ENCODE measurements around the gene GARIN5B.
"Not testable (repeated sequence)": the region's sequence is repeated elsewhere in the genome, so short reads cannot be mapped to it uniquely, and the experiment has no call there.

The GARIN5B gene

GRCh38 chr19:55340784-55341147 is 22.3 kb downstream of the GARIN5B start:
- peak overlapping the region; percentile 86 for H3K9ac ChIP-seq (ENCODE audit: insufficient read length)
- H3K4me3 ChIP-seq: peak overlapping the region; percentile 81
- H3K27ac ChIP-seq: no peak overlapping the region
- H3K36me3 ChIP-seq (ENCODE audit: insufficient read depth, low read length): no peaks in the 10 kb centered on the region; the same call in 1 of the 2 replicates
- no peak for DNase-seq (ENCODE audit: low read depth, low spot score)
- TF ChIP-seq FOXP2 (optimal IDR thresholded peaks at IDR 0.05; ENCODE audit: control extremely low read depth, extremely low read length, insufficient read depth): no peak
- TF ChIP-seq EZH2 (IDR thresholded peaks at IDR 0.05): no peak
- no peak; the same call in 1 of the 2 replicates for TF ChIP-seq POLR2AphosphoS5 (IDR thresholded peaks at IDR 0.05; ENCODE audit: borderline replicate concordance, low read depth, low read length)
- H3K9me3 ChIP-seq (ENCODE audit: low read depth, low read length): no peaks in the 10 kb centered on the region

DNA sequence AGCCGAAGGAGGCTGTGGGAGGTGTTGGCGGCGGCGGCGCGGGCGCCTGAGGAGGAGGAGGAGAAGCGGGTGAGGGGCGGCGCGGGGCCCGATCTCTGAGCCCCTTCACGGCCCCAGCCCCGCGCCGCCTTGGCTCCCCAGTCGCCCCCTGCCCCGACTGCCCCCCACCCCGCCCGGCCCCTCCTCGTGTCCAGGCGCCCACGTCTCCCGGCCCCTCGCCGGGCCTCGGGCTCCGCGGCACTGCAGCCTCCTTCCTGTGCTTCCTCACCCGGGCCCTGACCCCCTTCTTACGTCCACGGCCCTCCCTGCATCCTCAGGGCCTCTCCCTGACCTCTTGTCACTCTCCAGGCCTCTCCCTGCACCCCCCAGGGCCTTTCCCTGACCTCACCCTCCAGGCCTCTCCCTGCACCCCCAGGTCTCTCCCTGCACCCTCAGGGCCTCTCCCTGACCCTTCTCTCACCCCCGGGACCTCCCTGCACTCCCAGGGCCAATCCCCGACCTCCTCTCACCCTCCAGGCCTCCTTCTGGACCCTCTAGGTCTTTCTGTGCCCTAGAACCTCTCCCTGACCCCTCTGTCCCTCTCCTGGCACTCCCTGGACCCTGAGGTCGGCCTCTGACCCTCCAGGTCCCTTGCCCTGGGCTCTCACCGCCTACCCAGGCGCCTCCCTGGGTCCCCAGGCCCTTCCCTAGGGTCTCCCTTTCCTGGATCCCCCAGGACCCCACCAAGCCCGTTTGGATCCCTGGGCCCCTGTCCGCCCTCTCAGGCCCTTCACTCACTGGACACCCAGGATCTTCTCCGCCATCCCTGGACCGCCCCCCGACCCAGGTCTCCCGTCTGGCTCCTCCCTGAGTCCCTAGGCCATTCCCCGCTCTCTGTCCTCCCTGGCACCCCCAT is 22.9 kb downstream of the GARIN5B start:
- no peak for DNase-seq (ENCODE audit: low read depth, low spot score)
- no peaks in the 10 kb centered on the region for H3K9me3 ChIP-seq (ENCODE audit: low read depth, low read length)
- H3K36me3 ChIP-seq (ENCODE audit: insufficient read depth, low read length): no peaks in the 10 kb centered on the region; the same call in 1 of the 2 replicates
- TF ChIP-seq FOXP2 (optimal IDR thresholded peaks at IDR 0.05; ENCODE audit: control extremely low read depth, extremely low read length, insufficient read depth): no peak
- peak; percentile 76 for TF ChIP-seq POLR2AphosphoS5 (IDR thresholded peaks at IDR 0.05; ENCODE audit: borderline replicate concordance, low read depth, low read length)
- no peak for TF ChIP-seq EZH2 (IDR thresholded peaks at IDR 0.05)
- H3K4me3 ChIP-seq: peak overlapping the region; percentile 81
- H3K9ac ChIP-seq (ENCODE audit: insufficient read length): peak overlapping the region; percentile 86
- H3K27ac ChIP-seq: peak overlapping the region; percentile 65

GRCh38 chr19:55339105-55339888 is 23.8 kb downstream of the GARIN5B start, which contains the start of gene KMT5C:
KMT5C (plus strand) TSS chr19:55339876; CDS start chr19:55341937, 2,061 bp downstream.
- Histone ChIP-seq H3K36me3 (ENCODE audit: insufficient read depth, low read length) (no peaks in the 10 kb centered on the region; the same call in 1 of the 2 replicates), H3K9me3 (ENCODE audit: low read depth, low read length) (no peaks in the 10 kb centered on the region), H3K4me3 (peak within 1 kb of the TSS; percentile 85), H3K9ac (ENCODE audit: insufficient read length) (peak within 1 kb of the TSS; percentile 86), H3K27ac (peak within 1 kb of the TSS; percentile 78)
- TF ChIP-seq POLR2AphosphoS5 (IDR thresholded peaks at IDR 0.05; ENCODE audit: borderline replicate concordance, low read depth, low read length) (peak; percentile 44), FOXP2 (optimal IDR thresholded peaks at IDR 0.05; ENCODE audit: control extremely low read depth, extremely low read length, insufficient read depth) (peak; percentile 47), EZH2 (IDR thresholded peaks at IDR 0.05) (no peak)
- peak; percentile 100 for DNase-seq (ENCODE audit: low read depth, low spot score)

GRCh38 chr19:55336101-55336500 is 27.0 kb downstream of the GARIN5B start:
- H3K9me3 ChIP-seq (ENCODE audit: low read depth, low read length): no peaks in the 10 kb centered on the region
- TF ChIP-seq FOXP2 (optimal IDR thresholded peaks at IDR 0.05; ENCODE audit: control extremely low read depth, extremely low read length, insufficient read depth) (no peak), POLR2AphosphoS5 (IDR thresholded peaks at IDR 0.05; ENCODE audit: borderline replicate concordance, low read depth, low read length) (no peak), EZH2 (IDR thresholded peaks at IDR 0.05) (no peak)
- H3K4me3 ChIP-seq: no peak overlapping the region
- no peak overlapping the region for H3K27ac ChIP-seq
- H3K36me3 ChIP-seq (ENCODE audit: insufficient read depth, low read length): no peaks in the 10 kb centered on the region
- DNase-seq (ENCODE audit: low read depth, low spot score): no peak
- H3K9ac ChIP-seq (ENCODE audit: insufficient read length): no peak overlapping the region

DNA sequence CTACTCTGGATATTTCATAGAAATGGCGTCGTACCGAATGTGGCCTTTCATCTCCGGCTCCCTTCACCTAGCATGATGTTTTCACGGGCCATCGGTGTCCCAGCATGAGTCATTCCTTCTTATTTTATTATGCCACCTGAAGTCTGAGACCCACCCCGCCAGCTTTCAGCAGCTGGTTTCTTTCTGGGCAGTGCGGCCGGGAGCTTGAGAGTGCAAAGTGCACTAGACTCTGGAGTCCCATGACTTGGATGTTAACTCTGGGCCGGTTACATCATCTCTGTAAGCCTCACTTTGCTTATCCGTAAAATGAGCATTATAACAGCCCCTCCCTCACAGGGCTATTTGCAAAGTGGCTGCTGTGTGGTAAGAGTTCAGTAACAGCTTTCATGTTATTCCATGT is 29.2 kb downstream of the GARIN5B start:
- TF ChIP-seq FOXP2 (optimal IDR thresholded peaks at IDR 0.05; ENCODE audit: control extremely low read depth, extremely low read length, insufficient read depth): no peak
- TF ChIP-seq EZH2 (IDR thresholded peaks at IDR 0.05): no peak
- no peak for TF ChIP-seq POLR2AphosphoS5 (IDR thresholded peaks at IDR 0.05; ENCODE audit: borderline replicate concordance, low read depth, low read length)
- Histone ChIP-seq H3K27ac (no peak overlapping the region), H3K9ac (ENCODE audit: insufficient read length) (no peak overlapping the region), H3K9me3 (ENCODE audit: low read depth, low read length) (no peaks in the 10 kb centered on the region), H3K36me3 (ENCODE audit: insufficient read depth, low read length) (no peaks in the 10 kb centered on the region), H3K4me3 (no peak overlapping the region)
- DNase-seq (ENCODE audit: low read depth, low spot score): no peak

DNA sequence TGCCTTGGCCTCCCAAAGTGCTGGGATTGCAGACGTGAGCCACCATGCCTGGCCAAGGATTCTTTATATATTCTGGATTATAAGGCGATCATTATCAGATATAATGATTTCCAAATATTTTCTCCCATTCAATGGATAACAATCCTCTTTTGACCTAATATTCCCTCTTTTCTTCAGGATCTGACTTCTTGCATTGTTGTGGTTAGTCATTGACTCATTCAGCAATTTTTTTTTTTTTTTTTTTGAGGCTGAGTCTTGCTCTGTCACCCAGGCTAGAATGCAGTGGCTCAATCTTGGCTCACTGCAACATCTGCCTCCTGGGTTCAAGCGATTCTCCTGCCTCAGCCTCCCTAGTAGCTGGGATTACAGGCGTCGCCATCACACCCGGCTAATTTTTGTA is 33.3 kb downstream of the GARIN5B start:
- H3K9me3 ChIP-seq (ENCODE audit: low read depth, low read length); H3K4me3 ChIP-seq; H3K9ac ChIP-seq (ENCODE audit: insufficient read length); H3K27ac ChIP-seq; H3K36me3 ChIP-seq (ENCODE audit: insufficient read depth, low read length); DNase-seq (ENCODE audit: low read depth, low spot score): not testable (repeated sequence)

DNA sequence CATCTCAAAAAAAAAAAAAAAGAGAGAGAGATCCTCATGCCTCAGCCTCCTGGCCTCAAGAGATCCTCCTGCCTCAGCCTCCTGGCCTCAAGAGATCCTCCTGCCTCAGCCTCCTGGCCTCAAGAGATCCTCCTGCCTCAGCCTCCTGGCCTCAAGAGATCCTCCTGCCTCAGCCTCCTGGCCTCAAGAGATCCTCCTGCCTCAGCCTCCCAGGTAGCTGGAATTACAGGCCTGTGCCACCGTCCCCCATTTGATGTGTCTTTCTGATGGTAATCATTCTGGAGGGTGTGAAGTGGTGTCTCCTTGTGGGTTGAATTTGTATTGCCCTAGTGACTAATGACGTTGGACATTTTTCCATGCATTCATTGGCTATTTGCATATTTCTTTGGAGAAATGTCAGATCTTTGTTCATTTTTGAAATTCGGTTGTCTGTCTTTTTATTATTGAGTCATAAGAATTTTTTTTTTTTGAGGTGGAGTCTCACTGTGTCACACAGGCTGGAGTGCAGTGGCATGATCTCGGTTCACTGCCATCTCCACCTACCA is 34.2 kb downstream of the GARIN5B start:
- H3K36me3 ChIP-seq (ENCODE audit: insufficient read depth, low read length); H3K4me3 ChIP-seq; H3K9ac ChIP-seq (ENCODE audit: insufficient read length); DNase-seq (ENCODE audit: low read depth, low spot score); H3K9me3 ChIP-seq (ENCODE audit: low read depth, low read length); H3K27ac ChIP-seq: not testable (repeated sequence)

- Histone ChIP-seq H3K9me3 (ENCODE audit: low read depth, low read length) (no peaks in the 10 kb centered on the region), H3K4me3 (no peak within 1 kb of the TSS), H3K27ac (no peak within 1 kb of the TSS), H3K36me3 (ENCODE audit: insufficient read depth, low read length) (no peaks in the 10 kb centered on the region), H3K9ac (ENCODE audit: insufficient read length) (no peak within 1 kb of the TSS)
- no peak for DNase-seq (ENCODE audit: low read depth, low spot score)
- no peak for TF ChIP-seq FOXP2 (optimal IDR thresholded peaks at IDR 0.05; ENCODE audit: control extremely low read depth, extremely low read length, insufficient read depth)
Observed at GRCh38 chr19:55325172-55325571, 37.9 kb downstream of the GARIN5B start, which contains the start of gene TMEM150B. TMEM150B (minus strand) TSS chr19:55325341; CDS start chr19:55321036, 4,305 bp downstream.

Measured in SK-N-MC (cell line).